AML-193 (cell line): ENCODE measurements around the gene THADA.

ENCODE experiments used
- DNase-seq, 2 experiments: peaks; one replicate each; lab custom pipeline; 2025; lab: John Stamatoyannopoulos, UW

THADA gene

DNA sequence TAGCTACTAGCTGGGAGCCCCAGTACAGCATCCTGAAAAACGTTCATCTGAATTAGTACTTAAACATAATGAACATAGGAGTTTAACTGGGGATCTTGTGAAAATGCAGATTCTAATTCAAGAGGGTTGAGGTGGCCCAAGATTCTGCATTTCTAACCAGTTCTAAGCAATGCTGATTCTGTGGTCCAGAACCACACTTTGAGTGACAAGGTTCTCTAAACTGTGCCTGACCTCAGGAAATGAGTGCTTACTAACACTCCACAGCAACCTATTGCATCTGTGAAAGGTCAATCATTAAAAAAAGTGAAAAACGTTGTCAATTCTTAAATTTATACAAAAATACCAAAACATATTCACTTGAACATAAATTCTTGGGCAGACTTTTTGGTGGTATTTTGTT, 212.3 kb downstream of the THADA start:
- no peak for DNase-seq

- DNase-seq, result no peak
Measured at GRCh38 chr2:43379494-43379893, 216.3 kb downstream of the THADA start.

DNA sequence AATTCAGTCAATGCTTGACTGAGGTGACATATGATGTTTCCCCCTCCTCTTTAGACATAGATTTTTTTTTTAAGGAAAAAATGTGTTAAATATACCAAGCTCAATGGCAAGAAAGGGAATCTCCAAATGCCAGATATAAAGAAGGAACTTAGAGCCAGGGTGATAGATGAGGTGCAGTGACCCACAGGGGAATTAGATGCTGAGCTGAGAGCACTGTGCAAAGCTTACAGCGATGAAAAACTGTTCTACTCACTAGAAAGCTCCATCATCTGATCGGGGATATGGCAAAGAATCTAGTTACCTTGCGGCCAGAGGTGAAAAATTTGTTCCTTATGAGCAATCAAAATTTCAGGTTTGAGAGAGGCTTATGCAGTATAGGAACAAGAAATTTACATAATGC, 218.5 kb downstream of the THADA start:
- no peak for DNase-seq

DNA sequence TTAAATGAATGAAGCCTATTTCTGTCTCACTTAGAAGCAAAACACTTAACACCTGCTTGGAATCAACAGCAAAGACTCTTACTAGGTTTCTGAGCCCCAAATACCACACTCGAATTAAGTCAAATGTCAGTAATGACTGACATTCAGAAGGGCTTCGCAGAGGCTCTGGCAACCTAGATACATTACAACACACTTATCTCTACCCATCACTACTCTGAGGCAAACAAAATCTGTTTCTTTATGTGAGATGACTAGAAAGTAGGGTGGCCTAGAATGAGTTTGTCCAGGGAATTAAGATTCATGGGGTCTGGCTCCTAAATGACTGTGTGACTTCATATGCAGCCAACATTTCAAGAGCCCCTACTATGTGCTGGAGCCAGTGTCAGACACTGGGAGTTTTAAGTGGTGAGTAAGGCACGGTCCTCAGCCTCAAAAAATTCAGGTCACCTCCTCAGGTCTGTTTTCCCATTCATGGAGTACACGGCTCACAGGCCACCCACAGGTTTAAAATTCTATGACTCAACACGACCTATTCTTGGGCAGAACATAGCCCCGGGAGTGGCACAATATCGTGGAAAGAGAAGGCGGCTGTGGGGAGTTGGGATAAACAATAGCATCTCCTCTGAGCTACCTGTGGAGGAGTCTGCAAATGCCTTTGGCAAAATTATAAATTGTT, 219.2 kb downstream of the THADA start:
- DNase-seq, result no peak

DNA sequence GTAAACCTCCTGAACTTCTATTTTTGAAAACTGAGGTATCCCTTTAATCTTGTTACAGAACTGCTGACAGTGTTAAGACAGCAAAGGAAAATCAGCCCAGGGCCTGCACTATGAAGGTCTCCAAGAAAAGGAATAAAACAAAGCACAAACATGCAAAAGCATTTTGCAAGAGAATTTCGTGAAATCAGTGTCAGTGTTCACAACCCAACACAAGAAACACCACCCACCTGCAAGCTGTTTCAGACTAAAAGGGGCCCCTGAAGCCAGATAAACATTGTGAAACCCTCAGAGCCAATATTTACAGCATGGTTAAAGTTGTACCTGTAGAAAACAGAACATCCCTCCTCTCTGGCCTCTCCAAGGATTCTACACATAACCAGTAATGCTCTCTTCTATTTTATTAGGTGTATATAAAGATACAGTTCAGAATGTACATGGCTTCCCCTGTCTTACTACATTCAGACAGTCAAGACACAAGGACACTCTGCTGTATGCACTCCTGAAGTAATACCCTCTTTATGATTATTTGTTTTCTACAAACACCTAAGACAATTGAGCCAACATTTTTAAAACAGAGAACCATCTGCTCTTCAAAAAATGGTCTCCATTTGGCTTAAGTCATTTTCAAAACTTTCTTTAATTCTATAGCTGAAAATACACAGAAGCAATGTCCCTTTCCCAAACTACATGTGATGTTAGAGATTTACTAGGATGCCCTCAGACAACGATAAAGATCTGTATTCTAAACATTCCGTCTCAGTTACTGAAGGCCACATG, 219.9 kb downstream of the THADA start:
- no peak for DNase-seq

GRCh38 chr2:43372416-43373081, 223.3 kb downstream of the THADA start:
- no peak for DNase-seq

- no peak for DNase-seq
Measured at GRCh38 chr2:43370705-43371104, 225.1 kb downstream of the THADA start.

DNA sequence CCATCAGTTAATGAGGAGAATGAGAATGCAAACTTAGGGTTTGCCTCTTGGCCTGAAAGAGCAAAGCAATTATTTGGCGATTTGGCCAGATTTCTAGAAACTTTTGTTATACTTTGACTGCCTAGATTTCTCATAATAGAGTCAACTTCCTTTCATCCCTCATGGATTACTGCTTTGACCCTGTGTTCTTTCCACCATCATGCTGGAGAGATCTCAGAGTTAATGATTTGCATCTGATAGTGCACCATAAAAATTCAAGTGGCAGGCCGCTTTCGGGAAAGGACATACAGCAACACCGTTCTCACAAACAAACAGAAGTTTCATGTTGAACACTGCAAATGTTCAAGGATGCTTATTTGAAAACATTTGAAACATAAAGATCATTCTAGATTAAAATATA, 225.7 kb downstream of the THADA start:
- no peak for DNase-seq

DNA sequence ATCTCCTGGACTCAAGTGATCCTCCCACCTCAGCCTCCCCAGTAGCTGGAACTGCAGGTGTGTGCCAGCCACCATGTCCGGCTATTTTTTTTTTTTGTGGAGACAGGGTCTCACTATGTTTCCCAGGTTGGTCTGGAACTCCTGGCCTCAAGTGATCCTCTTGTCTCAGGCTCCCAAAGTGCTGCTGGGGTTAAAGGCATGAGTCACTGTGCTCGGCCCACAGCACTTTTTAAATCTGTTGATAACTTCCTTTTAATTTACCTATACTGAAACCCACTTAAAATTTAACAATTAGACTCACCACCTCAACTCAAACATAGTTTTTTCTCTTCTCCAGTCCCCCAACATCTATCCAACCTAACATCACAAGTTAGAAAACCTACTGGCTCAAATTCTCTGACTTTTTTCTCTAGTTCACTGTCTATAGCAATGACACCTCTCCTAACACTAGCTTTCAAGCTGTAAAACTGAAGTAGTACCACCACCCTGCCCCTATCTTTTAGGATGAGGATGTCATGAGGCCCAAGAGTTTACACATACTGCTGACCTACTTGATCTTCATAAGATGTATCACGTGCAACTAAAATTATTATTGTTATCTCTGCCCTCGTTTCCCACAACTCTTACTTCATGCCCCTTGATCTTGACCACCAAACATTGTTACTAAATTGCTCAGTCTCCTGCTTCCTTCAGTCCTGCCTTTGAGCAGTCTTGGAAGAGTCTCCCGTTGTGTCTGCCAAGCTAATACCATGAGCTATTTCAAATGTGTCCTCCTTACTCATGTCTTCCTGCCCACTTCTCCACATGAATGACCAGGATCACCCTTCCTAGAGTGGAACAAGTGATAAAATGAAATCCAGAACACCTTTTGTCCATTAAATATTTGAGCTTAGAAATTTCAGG, 227.1 kb downstream of the THADA start:
- DNase-seq, result no peak

DNA sequence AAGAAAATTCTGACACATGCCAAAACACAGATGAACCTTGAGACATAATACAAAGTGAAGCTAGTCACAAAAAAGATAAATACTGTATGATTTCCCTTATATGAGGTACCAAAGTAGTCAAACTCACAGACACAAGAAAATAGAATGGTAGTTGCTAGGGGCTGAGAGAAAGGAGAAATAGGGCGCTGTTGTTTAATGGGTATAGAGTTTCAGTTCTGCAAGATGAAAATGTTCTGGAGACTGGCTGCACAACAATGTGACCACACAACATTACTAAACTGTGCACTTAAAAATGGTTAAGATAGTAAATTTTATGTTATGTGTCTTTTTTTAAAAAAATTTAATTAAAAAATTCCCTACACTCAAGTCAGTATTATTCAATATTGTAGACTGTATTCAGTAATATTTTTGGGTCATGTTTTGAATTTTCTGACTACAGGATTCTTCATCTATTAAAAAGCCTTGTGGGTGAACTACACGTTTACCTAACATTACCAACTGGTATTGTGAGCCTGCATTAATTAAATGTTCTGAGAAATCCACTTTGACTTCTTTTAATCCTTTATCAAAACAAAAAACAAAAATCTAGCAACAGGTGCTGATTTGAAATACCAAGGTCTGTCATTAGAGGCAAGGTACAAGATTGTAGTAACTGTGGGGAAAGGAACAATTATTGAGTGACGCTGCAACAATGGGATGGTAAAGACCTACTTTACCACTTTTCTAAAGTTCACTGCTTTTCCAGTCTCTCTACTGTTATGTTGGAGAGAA, 228.6 kb downstream of the THADA start:
- no peak for DNase-seq

GRCh38 chr2:43363120-43363519, 232.7 kb downstream of the THADA start:
- DNase-seq, result no peak

DNA sequence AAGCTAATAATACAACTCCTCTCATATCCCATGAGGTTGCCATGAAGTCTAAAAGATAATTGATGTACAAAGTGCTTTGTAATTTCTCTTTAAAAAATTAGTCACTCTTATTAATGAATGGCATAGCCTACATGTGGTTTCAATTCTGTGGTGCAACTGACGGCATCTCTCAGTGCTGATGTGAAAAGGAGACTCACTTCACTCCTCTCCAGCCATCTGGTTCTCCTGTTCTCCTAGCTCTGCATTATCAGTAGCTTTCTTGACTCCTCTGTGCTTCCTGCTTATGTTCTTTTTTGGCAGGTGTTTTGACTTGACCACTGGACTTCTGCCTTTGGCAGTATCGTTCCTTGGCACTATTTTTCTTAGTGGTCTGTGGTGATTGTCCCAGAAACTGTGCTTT, 234.6 kb downstream of the THADA start:
- DNase-seq, result no peak

GRCh38 chr2:43360137-43360536, 235.7 kb downstream of the THADA start:
- no peak for DNase-seq

DNA sequence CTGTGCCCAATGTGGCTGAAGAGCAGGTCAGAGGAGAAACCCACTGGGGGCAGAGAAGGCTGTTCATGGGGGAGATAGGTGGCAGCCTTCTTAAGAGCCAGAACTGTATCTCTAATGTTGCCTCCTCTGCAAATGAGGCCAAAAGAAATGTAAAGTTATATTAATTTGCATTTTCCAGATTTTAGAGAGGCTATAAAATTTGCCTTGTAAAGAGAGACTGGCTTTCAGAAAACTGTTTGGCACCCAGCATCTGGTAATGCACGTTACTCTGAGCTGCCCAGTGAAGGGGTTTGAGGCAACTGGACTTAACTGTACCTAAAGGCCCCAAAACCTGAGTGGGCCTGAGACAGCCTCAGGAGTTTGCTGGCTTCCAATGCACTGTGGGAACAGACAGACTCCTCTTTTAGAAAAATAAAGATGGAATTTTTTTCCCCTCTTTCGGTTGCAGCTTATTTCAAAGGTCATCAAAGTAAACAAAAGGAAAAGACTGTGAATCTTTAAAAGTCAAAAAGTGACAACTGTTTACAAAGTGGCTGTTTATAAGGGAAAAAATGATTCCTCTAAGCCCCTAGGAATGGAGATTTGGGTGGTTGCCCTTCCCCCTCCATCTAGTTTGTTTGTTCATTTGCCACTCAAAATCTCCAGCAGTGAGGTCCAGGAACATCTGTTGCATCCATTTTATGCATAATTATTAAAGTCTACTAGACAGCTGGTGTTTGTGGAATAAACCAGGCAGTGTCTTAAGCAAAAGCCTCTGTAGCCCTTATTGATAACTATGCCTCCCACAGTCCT, 237.2 kb downstream of the THADA start:
- no peak for DNase-seq

GRCh38 chr2:43356774-43357173, 239.1 kb downstream of the THADA start:
- DNase-seq, result no peak

DNA sequence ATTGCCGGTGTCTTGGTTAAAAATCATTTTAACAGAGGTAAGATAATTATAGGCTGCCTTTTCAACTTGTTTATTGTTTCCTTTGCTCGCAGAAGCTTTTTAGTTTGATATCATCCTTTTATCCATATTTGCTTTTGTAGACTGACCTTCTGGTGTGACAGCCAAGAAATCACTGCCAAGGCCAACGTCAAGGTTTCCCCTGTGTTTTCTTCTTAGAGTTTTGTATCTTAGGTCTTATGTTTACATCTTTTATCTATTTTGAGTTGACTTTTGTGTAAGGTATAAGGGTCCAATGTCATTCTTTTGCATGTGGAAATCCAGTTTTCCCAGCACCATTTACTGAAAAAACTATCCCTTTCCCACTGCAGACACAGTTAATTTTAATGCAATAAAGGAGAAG, 240.4 kb downstream of the THADA start:
- DNase-seq, result no peak

DNA sequence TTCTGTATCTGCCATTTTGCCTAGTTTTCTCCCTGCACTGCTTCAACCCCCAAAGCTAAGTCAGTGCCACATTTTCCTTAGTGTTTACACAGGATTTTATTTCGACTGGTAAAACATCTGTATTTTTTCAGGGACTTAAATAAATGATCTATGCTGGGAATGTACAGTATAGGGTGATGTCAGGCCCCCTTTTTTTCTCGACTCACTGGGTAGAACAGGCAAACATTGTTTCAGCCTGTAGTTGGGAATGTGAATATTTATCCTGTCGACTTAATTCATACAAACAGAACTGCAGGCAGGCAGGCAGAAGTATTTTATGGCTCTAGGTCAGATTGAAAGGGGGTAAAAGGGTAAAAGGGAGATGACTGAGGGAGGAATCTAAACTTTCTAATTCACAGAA, 245.9 kb downstream of the THADA start:
- no peak for DNase-seq

GRCh38 chr2:43348908-43349661, 246.8 kb downstream of the THADA start:
- no peak for DNase-seq

- DNase-seq, result no peak
Measured at GRCh38 chr2:43347746-43348145, 248.1 kb downstream of the THADA start.
